NCI-H2171 treated with DMSO at 0.1 percent for 48 hours (cell line): ENCODE data around the gene PREX1.
A peak's percentile ranks its signal among the peaks of the same experiment; 100 is the strongest.

Source experiments
- DNase-seq: peaks from one replicate; lab custom pipeline; 2025; lab: John Stamatoyannopoulos, UW

The PREX1 gene

GRCh38 chr20:48717680-48718223 lies 110.0 kb downstream of the PREX1 start:
- DNase-seq, result no peak

- no peak for DNase-seq
Measured at GRCh38 chr20:48717095-48717672, 110.6 kb downstream of the PREX1 start.

DNA sequence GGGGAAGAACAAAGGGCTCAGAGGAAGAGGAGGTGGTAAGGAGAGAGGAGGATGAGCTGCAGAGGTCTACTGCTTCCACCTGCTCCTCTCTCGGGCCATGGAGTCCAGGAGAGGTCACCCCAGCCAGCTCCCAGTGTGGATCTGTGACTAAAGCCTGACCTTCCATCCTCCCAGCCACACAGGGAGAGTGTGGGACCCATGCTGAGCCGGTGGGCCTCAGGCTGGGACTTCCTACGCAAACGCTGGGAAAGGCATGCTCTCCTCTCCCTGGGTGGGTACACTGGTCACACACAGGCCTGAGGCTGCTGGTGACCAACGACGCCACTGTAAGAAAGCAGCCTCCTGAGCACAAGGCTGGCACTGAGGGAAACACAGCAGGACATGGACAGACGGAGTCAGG lies 111.3 kb downstream of the PREX1 start:
- no peak for DNase-seq

DNA sequence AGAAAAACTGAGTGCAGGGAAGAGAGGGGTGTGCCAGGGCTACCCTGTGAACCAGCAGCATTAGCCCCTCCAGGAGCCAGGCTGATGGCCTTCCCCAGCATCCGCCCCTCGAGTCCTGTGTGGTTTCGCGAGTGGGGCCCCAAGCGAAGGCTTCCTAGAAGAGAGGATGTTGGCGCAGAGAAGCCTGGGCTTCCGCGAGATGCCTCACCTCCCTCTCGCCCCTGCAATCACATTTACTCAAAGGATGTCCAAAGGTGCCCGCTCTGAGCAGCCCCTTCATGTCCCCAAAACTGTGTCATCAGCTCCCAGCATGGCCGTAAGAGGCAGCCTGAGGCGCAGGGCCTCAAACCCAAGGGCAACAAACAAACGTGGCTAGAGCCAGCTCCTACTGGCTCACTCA lies 111.7 kb downstream of the PREX1 start:
- DNase-seq, result no peak

GRCh38 chr20:48714764-48715163 lies 113.0 kb downstream of the PREX1 start:
- DNase-seq, result no peak

- no peak for DNase-seq
Measured at GRCh38 chr20:48711696-48712464, 115.9 kb downstream of the PREX1 start.

- no peak for DNase-seq
Measured at GRCh38 chr20:48711044-48711428, 116.8 kb downstream of the PREX1 start.

- no peak for DNase-seq
Measured at GRCh38 chr20:48710341-48711043, 117.3 kb downstream of the PREX1 start.

GRCh38 chr20:48709744-48710143 lies 118.1 kb downstream of the PREX1 start:
- DNase-seq, result no peak

- DNase-seq, result no peak
Measured at GRCh38 chr20:48709058-48709691, 118.6 kb downstream of the PREX1 start.

DNA sequence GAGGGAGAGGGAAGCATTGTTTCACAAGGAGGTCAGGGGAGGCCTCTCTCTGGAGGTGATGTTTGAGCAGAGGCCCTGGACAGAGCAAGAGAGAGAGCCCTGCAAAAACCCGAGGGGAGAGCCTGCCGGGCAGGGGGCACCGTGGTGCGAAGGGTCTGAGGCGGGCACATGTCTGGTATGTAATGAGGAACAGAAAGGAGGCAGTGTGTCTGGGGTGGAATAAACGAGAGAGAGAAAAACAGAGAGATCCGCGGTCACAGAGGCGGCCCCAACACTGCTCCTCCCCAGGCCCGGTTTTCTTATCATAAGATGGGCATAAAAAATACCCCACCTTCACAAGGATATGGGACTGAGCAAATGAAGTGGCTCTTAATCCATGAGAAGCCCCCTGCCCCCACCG lies 119.2 kb downstream of the PREX1 start:
- no peak for DNase-seq

DNA sequence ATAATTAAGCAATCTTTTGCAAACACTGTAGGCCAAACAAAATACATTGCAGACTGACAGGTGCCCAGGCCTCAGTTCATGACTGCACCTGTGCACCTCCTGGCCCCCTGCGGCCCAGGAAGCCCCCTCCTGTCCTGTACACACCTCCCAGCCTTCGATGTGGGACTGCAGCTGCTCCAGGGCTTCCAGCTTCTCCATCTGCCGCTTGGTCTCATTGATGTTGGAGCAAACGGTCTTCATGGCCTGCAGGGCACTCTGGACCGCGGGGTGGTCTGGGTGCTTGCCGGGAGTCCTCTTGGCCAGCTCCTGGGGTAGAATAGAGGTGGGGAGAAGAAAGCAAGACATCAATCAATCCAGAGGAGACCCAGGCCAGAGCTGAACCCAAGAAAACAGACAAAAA lies 119.7 kb downstream of the PREX1 start:
- no peak for DNase-seq

DNA sequence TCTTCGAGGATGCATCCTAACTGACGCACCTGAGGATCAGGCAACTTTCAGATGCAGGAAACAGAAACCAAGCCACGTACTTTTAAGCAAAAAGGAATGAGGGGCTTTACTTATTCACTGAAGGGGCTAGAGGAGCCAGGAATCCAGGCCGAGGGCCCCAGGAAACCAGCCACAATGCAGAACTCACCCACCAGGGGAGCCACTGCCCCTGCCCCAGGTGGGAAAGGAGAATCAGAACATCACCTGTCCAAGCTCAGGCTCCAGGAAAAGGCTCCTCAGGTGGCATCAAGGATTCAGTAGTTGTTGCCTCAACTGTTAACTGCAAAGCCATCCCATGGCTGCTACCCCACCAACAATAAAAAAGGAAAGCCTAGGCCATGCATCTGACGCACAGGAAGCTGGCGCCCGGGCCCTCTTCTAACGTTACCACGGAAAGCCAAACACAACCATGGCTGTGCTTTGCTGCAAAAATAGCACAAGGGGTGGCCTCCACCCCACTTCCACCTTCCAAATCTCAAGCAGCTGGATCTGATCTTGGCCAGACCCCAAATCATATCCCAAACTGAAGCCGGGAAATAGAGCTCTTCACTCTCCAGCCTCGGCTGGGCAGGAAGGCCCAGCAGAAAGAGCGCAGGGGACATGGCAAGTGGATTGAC lies 121.0 kb downstream of the PREX1 start:
- no peak for DNase-seq

- no peak for DNase-seq
Measured at GRCh38 chr20:48706116-48706656, 121.6 kb downstream of the PREX1 start.

DNA sequence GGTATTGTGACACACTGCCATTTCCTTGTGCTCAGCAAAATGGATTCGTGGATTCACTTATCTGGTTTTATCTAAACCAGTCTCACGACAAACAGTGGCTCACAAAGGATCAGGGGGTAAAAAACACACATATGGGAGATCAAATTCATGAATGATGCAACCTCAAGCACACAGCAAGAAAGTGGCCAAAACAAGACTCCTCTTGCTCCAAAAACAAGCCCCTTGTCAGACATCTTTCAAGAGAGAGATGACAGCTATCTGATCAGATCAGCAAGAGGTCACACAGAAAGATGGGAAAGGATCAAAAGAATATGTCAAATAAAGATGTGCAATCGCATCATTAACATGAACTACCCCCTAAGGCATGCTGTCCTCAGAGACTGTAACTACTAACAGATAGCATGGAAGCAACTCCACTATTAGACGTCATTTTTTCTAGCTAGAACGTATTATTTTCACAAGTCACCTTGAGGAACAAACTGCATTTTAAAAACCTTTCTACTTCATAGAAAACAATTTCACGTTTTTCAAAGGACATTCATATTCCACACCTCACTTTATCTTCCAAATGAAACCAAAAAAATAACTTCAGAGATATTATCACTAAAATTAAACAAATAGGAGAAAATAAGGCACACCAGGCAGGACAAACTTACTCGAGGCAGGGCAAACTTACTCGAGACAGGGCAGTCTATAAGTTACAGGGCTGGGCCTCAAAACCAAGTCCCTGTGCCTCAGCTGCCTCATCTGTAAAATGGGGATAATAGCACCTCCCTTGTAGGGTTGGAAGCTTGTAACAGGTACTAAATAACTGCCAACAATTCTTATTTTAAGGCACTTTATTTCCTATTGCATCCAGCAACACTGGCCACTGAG lies 122.3 kb downstream of the PREX1 start:
- peak; percentile 43 for DNase-seq

- DNase-seq, result no peak
Measured at GRCh38 chr20:48704761-48705160, 123.0 kb downstream of the PREX1 start.

DNA sequence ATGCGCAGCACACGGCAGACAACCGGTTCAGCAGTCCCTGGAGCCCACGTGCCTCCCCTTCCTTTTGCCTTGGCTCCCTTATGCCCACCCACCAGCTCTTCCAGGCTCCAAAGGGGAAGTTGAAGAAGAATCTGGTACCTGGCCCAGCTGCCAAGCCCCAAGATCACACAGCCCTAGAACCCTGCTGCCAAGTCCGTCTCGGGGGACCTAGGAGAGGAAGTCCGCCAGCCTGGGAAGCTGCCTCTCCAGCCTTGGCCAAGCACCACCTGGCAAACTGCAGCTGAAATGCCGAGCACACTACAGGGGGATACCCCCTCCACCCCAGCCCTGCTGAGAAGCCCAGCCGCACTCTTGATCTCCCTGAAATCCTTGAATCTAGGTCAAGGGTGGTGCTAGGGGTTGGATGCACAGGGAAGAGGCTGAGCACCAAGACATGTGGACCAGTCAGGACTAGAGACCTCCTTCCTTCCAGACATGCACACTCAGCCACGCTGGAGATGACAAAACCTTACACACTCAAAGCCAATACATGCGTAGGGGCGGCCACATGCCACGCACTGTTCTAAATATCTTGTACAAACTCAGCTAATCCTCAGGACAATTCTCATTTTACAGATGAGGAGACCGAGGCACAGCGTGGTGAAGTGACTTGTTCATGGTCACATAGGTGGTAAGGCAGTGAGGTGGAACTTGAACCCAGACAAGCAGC lies 124.1 kb downstream of the PREX1 start:
- peak; percentile 95 for DNase-seq

- DNase-seq, result peak; percentile 95
Measured at GRCh38 chr20:48703107-48703506, 124.7 kb downstream of the PREX1 start.

DNA sequence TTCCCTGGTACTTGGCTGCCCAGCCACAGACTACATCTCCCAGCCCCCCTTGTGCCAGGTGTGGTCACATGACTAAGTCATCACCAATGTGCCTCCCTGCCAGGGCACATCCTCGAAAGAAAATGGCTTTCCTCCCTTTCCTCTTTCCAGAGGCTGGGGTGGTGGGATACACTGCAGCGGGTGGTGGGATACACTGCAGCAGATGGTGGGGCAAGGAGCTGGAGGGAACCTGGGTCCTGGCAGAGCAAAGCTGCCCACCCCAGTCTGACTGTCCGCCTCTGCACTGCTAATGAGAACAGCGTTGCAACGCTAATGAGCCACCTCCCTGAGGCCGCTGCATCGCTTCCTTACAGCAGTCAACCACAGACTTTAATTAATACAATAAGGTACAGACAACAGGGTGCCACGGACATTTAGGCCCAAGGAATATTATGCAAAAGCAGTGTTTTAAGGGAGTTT lies 125.3 kb downstream of the PREX1 start:
- DNase-seq, result peak; percentile 31

DNA sequence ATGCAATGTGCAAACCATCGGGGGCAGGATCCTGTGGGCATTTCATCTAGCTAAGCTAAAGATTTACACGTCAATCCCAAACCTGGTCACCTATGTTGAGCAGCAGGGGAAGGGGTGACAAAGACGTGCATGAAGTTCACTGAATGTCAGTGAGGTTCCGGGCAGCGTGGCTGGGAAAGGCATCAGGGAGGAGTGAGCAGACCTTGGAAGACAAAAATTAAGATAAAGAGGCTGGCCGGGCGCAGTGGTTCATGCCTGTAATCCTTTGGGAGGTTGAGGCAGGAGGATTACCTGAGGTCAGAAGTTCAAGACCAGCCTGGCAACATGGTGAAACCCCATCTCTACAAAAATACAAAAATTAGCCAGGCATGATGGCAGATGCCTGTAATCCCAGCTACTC lies 126.1 kb downstream of the PREX1 start:
- DNase-seq, result no peak
